Gastroesophageal sphincter (tissue), 4 donors: ENCODE data around the gene SLC4A11. TPM values are rescaled to one million over a fixed set of nuclear protein-coding genes. Genes with fewer than 3 reads are reported as not detected.

Experiments used
- ATAC-seq: fragments of 150-250 bp; one replicate; pipeline ENCODE4 v1.9.1; 2016; ENCODE audit warnings: mild to moderate bottlenecking, moderate library complexity
- H3K27ac ChIP-seq, 4 donors: fragments of 200-600 bp; sonication (generic) in 3 of 4; 1 replicate in 3 of 4; 2 replicates in 1 of 4; pipeline ENCODE4 v1.5.1; 2016 to 2019
- H3K27me3 ChIP-seq: fragments of 200-600 bp; sonication (generic); one replicate; pipeline ENCODE4 v1.5.1; 2019
- H3K36me3 ChIP-seq, 2 donors: fragments of 200-600 bp; sonication (generic); one replicate each; pipeline ENCODE4 v1.5.1; 2019; ENCODE audit warnings: control low read depth in 1 of 2
- H3K4me1 ChIP-seq, 3 donors: fragments of 200-600 bp; sonication (generic); 1 replicate in 2 of 3; 2 replicates in 1 of 3; pipeline ENCODE4 v1.5.1; 2016 to 2019; ENCODE audit warnings: control low read depth in 2 of 3
- H3K4me3 ChIP-seq, 2 donors: fragments of 200-600 bp; sonication (generic); one replicate each; pipeline ENCODE4 v1.5.1; 2019; ENCODE audit warnings: mild to moderate bottlenecking in 1 of 2, moderate library complexity in 1 of 2
- H3K9me3 ChIP-seq, 3 donors: fragments of 200-600 bp; sonication (generic); one replicate each; pipeline ENCODE4 v1.5.1; 2017 to 2019; ENCODE audit warnings: control low read depth in 2 of 3
- CTCF ChIP-seq, 4 experiments: fragments of 200-600 bp in 2 of 4; fragments of 450-650 bp in 2 of 4; sonication (generic) in 1 of 4; IDR thresholded peaks; one replicate each; pipeline ENCODE4 v1.5.1; 2017 to 2019; ENCODE audit warnings: antibody characterized with exemption in 4 of 4, mild to moderate bottlenecking in 2 of 4, moderate library complexity in 2 of 4
- EP300 ChIP-seq: sonication (generic); formaldehyde crosslinking; IDR thresholded peaks from one replicate; pipeline ENCODE4 v1.6.1; 2017; ENCODE audit warnings: antibody characterized with exemption, mild to moderate bottlenecking
- POLR2A ChIP-seq, 2 donors: fragments of 450-650 bp; IDR thresholded peaks; one replicate each; pipeline ENCODE4 v1.6.1; 2017; ENCODE audit warnings: antibody characterized with exemption in 2 of 2, mild to moderate bottlenecking in 2 of 2, moderate library complexity in 1 of 2
- POLR2AphosphoS5 ChIP-seq: sonication (generic); formaldehyde crosslinking; IDR thresholded peaks from one replicate; pipeline ENCODE4 v1.6.1; 2017; ENCODE audit warnings: antibody characterized with exemption
- WGBS, 2 donors: methylation state at CpG; one replicate each; pipeline ENCODE4 v1.1.5; 2018; ENCODE audit warnings: low coverage in 1 of 2; 5-methylcytosine and 5-hydroxymethylcytosine counted together
- total RNA-seq, 4 donors: library from RNA; depleted of rRNA; stranded (reverse); fragments of >200 nt; gene quantifications; one replicate each; pipeline ENCODE4 v1.1.0, GENCODE V29; 2016

SLC4A11 gene
- total RNA-seq, 4 donors from 2014 or later = 0.31 to 3.3 (median 0.62) TPM; not detected in 1

- WGBS, 2 donors = 36 to 39% methylated on average over 3 of the region's 4 CpGs
- peaks cover 47% of the 10 kb centered on the region for H3K27me3 ChIP-seq
- no peak overlapping the region for H3K4me3 ChIP-seq
- H3K9me3 ChIP-seq = no peaks in the 10 kb centered on the region
- no peak for ATAC-seq
- H3K4me1 ChIP-seq = peaks cover 0 to 12% (median 9%) of the 10 kb centered on the region in 3 donors
- peaks cover 0 to 8% of the 10 kb centered on the region in 2 donors for H3K36me3 ChIP-seq
- no peak overlapping the region for H3K27ac ChIP-seq
- no peak for TF ChIP-seq POLR2AphosphoS5
Observed at GRCh38 chr20:3245711-3246110, 6.7 kb upstream of the SLC4A11 start.

GRCh38 chr20:3245156-3245555 lies 6.2 kb upstream of the SLC4A11 start:
- TF ChIP-seq POLR2A (IDR thresholded peaks at IDR 0.05) (no peak), POLR2AphosphoS5 (no peak), CTCF (IDR thresholded peaks at IDR 0.05) (no peak), EP300 (no peak)
- H3K4me1 ChIP-seq = peaks cover 0 to 15% (median 9%) of the 10 kb centered on the region in 3 donors
- no peak overlapping the region for H3K4me3 ChIP-seq
- no peak overlapping the region for H3K27ac ChIP-seq
- no peak for ATAC-seq
- peaks cover 0 to 3% of the 10 kb centered on the region in 2 donors for H3K36me3 ChIP-seq
- WGBS, 2 donors = 60 to 90% methylated on average over 2 of the region's 2 CpGs
- H3K9me3 ChIP-seq = no peaks in the 10 kb centered on the region
- peaks cover 52% of the 10 kb centered on the region for H3K27me3 ChIP-seq

DNA sequence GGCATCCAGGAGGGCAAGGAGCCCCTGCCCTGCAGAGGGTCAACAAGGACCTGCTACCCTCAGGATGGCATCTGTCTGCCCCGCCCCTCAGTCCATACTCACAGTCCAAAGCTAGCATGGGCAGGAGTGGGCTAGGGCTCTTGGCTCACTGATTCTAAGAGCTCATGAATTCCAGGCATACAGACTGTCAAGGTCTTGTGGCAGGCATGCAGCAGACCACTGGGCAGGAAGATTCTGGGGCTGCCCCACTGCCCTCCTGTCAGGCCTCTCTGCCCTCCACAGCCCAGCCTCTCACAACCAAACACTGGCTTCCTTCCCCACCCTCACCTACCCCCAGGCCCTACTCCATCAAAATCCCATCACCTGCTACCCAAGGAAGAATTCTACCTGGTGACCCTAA lies 5.6 kb upstream of the SLC4A11 start:
- Histone ChIP-seq H3K27me3 (peaks cover 58% of the 10 kb centered on the region), H3K36me3 (no peaks in the 10 kb centered on the region), H3K27ac (no peak overlapping the region), H3K4me3 (no peak overlapping the region), H3K9me3 (no peaks in the 10 kb centered on the region), H3K4me1 (peaks cover 0 to 20% (median 13%) of the 10 kb centered on the region in 3 donors)
- no peak for TF ChIP-seq POLR2A (IDR thresholded peaks at IDR 0.05)
- TF ChIP-seq CTCF (IDR thresholded peaks at IDR 0.05) = no peak
- no peak for TF ChIP-seq POLR2AphosphoS5
- no peak for TF ChIP-seq EP300
- no peak for ATAC-seq
- WGBS, 2 donors = no CpG with 5 or more reads among the region's 1 CpG

DNA sequence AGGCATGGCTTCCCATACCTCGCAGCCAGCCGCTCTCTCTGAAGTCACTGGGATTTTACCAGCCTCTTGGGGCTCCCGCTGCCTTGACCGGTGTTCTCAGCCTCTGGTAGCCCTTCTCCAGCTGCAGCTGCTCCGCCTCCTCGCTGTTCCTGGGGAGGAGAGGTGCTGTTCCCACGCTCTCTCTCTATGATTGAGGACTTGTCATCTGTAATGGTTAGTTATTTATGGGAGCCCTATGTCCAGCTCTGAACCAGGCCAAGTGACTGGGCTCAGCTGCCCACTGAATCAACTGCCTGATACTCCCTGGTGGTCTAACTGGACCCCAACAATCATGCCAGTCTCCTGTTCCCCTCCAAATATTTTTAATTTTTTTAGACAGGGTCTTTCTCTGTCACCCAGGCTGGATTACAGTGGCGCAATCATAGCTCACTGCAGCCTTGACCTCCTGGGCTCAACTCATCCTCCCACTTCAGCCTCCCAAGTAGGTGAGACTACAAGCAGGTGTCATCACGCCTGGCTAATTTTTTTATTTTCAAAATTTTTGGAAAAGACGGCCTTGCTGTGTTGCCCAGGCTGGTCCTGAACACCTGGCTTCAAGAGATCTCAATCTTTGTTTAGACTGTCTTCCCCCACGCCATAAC lies 4.8 kb upstream of the SLC4A11 start:
- no peak for TF ChIP-seq POLR2AphosphoS5
- TF ChIP-seq CTCF (IDR thresholded peaks at IDR 0.05) = no peak
- TF ChIP-seq EP300 = no peak
- no peak for TF ChIP-seq POLR2A (IDR thresholded peaks at IDR 0.05)
- Histone ChIP-seq H3K27ac (no peak overlapping the region), H3K9me3 (no peaks in the 10 kb centered on the region), H3K27me3 (peaks cover 64% of the 10 kb centered on the region), H3K4me3 (no peak overlapping the region), H3K36me3 (no peaks in the 10 kb centered on the region), H3K4me1 (peaks cover 0 to 25% (median 10%) of the 10 kb centered on the region in 3 donors)
- WGBS, 2 donors = 70 to 83% methylated on average over 3 to 4 of the region's 11 CpGs
- no peak for ATAC-seq

DNA sequence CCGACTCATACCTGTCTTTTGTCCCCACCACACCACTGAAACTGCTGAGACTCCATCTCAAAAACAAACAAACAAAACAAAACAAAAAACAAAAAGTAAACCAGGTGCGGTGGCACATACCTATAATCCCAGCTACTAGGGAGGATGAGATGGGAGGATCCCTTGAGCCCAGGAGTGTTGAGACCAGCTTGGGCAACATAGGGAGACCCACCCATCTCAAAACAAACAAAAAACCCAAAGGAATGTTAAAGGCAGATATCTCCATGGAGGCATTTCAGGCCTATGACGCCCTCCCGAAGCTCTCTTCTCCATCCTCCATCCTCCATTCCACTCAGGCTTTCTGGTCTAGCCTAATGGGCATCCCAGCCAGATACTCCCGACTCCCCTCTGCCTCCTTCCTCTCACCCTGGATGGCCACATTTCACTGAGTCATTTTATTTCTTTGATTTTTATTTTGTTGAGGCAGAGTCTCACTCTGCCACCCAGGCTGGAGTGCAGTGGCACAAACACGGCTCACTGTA lies 3.2 kb upstream of the SLC4A11 start:
- ATAC-seq = no peak
- 67 to 73% methylated on average over 5 to 6 of the region's 6 CpGs for WGBS, 2 donors
- H3K27me3 ChIP-seq = peaks cover 74% of the 10 kb centered on the region

More for the DNA sequence above, 3.2 kb upstream of the SLC4A11 start:
- H3K27ac ChIP-seq = no peak overlapping the region
- H3K36me3 ChIP-seq = no peaks in the 10 kb centered on the region
- TF ChIP-seq POLR2AphosphoS5 (no peak), EP300 (no peak), CTCF (IDR thresholded peaks at IDR 0.05) (no peak), POLR2A (IDR thresholded peaks at IDR 0.05) (no peak)
- H3K4me1 ChIP-seq = peaks cover 0 to 30% (median 9%) of the 10 kb centered on the region in 3 donors
- H3K9me3 ChIP-seq = no peaks in the 10 kb centered on the region
- H3K4me3 ChIP-seq = no peak overlapping the region
